Suprapubic skin (tissue), 4 donors: Measurements from ENCODE around the gene ZNF275. TPM values are rescaled to one million over a fixed set of nuclear protein-coding genes. Genes with fewer than 3 reads are reported as not detected.

ENCODE experiments used
- DNase-seq, 2 donors: peaks; one replicate each; pipeline ENCODE4 v3.0.0-alpha.2; 2019; ENCODE audit warnings: low spot score in 2 of 2
- H3K27ac ChIP-seq: fragments of 200-600 bp; sonication (generic); one replicate; pipeline ENCODE4 v1.5.1; 2019
- H3K27me3 ChIP-seq: fragments of 200-600 bp; sonication (generic); one replicate; pipeline ENCODE4 v1.5.1; 2019
- H3K36me3 ChIP-seq: fragments of 200-600 bp; sonication (generic); one replicate; pipeline ENCODE4 v1.5.1; 2019
- H3K4me1 ChIP-seq: fragments of 200-600 bp; sonication (generic); one replicate; pipeline ENCODE4 v1.5.1; 2019
- H3K4me3 ChIP-seq: fragments of 200-600 bp; sonication (generic); one replicate; pipeline ENCODE4 v1.5.1; 2019; ENCODE audit warnings: mild to moderate bottlenecking
- H3K9me3 ChIP-seq: fragments of 200-600 bp; sonication (generic); one replicate; pipeline ENCODE4 v1.5.1; 2019
- EP300 ChIP-seq: sonication (generic); formaldehyde crosslinking; IDR thresholded peaks from one replicate; pipeline ENCODE4 v1.6.1; 2017; ENCODE audit warnings: antibody characterized with exemption
- POLR2A ChIP-seq, 2 donors: fragments of 450-650 bp; IDR thresholded peaks; one replicate each; pipeline ENCODE4 v1.6.1; 2017; ENCODE audit warnings: antibody characterized with exemption in 2 of 2, mild to moderate bottlenecking in 2 of 2, moderate library complexity in 2 of 2
- POLR2AphosphoS5 ChIP-seq, 3 donors: sonication (generic); formaldehyde crosslinking; IDR thresholded peaks; one replicate each; pipeline ENCODE4 v1.6.1; 2017; ENCODE audit warnings: antibody characterized with exemption in 3 of 3
- WGBS: methylation state at CpG from one replicate; pipeline ENCODE4 v1.1.5; 2018; 5-methylcytosine and 5-hydroxymethylcytosine counted together
- total RNA-seq, 4 donors: library from RNA; depleted of rRNA; stranded (reverse); fragments of >200 nt; gene quantifications; one replicate each; pipeline ENCODE4 v1.1.0, GENCODE V29; 2016
- TF ChIP-seq, protein P1 (sequence below), 2 donors: fragments of 200-600 bp in 1 of 2; fragments of 450-650 bp in 1 of 2; sonication (generic) in 1 of 2; IDR thresholded peaks; one replicate each; pipeline ENCODE4 v1.5.1; 2016 to 2019; ENCODE audit warnings: antibody characterized with exemption in 2 of 2, mild to moderate bottlenecking in 1 of 2, moderate library complexity in 1 of 2

ZNF275 gene
- total RNA-seq, 4 donors from 2014 or later: 2.3 to 4.3 (median 3.3) TPM

DNA sequence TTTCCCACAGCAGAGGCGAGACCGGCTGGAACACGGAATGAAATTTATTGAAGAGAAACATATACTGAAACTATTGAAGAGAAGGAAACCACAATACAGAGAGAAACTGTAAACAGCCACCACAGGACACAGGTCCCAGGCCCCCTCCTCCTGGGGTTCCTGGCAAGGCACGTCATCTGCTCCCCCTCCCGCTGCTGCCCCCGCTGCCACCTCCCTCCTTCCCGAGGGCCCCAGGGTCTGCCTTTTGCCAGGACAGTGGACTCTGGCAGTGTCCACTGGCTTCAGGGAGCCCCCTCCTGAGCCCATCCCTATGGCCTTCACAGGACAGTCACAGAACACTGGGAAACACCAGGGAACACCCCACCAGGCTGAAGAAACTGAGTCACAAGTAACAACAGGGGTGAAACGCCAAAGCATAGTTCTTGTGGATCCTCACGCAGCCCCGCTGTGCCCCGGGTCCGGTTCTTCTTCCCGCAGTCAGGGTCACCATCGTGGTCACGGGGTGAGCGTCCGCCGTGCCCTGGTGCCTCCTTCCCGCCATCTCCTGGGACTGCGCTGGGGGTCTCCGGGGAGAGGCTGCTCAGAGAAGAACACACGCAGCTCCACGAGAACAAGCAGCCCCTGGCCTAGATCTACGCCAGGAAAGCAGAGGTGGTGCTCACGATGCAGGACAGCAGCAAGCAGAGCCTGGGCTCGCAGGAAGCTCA is 61.8 kb downstream of the ZNF275 start:
- DNase-seq: peak in 1 of 2 donors; percentile 47
- TF ChIP-seq EP300 (no peak), POLR2A (IDR thresholded peaks at IDR 0.05) (no peak), POLR2AphosphoS5 (IDR thresholded peaks at IDR 0.05) (no peak)
- TF ChIP-seq, protein P1, sequence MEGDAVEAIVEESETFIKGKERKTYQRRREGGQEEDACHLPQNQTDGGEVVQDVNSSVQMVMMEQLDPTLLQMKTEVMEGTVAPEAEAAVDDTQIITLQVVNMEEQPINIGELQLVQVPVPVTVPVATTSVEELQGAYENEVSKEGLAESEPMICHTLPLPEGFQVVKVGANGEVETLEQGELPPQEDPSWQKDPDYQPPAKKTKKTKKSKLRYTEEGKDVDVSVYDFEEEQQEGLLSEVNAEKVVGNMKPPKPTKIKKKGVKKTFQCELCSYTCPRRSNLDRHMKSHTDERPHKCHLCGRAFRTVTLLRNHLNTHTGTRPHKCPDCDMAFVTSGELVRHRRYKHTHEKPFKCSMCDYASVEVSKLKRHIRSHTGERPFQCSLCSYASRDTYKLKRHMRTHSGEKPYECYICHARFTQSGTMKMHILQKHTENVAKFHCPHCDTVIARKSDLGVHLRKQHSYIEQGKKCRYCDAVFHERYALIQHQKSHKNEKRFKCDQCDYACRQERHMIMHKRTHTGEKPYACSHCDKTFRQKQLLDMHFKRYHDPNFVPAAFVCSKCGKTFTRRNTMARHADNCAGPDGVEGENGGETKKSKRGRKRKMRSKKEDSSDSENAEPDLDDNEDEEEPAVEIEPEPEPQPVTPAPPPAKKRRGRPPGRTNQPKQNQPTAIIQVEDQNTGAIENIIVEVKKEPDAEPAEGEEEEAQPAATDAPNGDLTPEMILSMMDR (IDR thresholded peaks at IDR 0.05): no peak
- Histone ChIP-seq H3K4me1 (no peaks in the 10 kb centered on the region), H3K27ac (no peak overlapping the region), H3K36me3 (no peaks in the 10 kb centered on the region), H3K4me3 (no peak overlapping the region), H3K27me3 (no peaks in the 10 kb centered on the region), H3K9me3 (no peaks in the 10 kb centered on the region)
- 88% methylated on average over 17 of the region's 26 CpGs for WGBS

DNA sequence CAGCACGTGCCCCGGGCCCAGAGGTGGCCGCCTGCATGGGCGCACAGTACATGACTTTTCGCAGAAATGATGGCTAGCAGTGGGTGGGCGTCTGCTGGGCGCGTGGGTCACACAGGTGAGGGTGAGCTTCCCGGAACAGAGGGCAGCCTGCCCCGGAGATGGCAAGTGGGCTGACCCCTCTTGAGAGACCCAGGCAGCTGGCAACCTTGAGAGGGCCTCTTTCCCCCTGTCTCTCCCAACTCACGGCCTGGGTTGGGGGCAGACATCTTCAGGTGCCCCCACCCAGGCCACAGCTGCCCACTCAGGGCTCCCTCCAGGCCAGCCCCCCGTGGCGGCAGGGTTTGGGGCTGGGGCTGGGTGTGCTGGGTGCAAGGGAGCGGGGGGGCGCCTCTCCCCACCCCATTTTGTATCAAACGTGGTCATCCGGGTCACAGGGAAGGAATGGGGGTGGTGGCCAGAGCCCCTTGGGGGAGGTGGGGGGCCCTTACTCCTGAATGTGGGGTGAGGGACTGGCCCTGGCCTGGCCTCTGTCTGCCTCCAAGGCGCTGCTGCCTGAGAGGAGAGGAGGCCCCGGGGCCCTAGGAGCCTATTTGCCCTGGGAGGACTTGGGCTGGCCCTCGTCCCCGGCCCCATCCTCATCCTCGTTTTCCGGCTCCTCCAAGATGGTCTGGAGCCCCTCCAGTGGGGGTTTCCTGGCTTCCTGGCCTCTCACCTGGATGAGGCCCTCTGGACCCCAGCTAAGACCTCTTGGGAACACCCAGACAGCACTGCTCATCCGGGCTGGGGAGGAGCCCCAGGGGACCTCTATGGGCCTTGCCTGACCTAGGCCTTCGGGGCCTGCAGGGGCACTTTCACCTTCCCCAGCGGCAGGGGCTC is 62.6 kb downstream of the ZNF275 start:
- H3K27me3 ChIP-seq: no peaks in the 10 kb centered on the region
- no peak for DNase-seq
- TF ChIP-seq EP300 (no peak), POLR2A (IDR thresholded peaks at IDR 0.05) (no peak), POLR2AphosphoS5 (IDR thresholded peaks at IDR 0.05) (no peak)
- TF ChIP-seq, protein P1 (IDR thresholded peaks at IDR 0.05): no peak
- WGBS: 82% methylated on average over 9 of the region's 26 CpGs
- H3K36me3 ChIP-seq: no peaks in the 10 kb centered on the region
- H3K4me3 ChIP-seq: no peak overlapping the region
- H3K27ac ChIP-seq: no peak overlapping the region
- H3K9me3 ChIP-seq: no peaks in the 10 kb centered on the region
- H3K4me1 ChIP-seq: no peaks in the 10 kb centered on the region

DNA sequence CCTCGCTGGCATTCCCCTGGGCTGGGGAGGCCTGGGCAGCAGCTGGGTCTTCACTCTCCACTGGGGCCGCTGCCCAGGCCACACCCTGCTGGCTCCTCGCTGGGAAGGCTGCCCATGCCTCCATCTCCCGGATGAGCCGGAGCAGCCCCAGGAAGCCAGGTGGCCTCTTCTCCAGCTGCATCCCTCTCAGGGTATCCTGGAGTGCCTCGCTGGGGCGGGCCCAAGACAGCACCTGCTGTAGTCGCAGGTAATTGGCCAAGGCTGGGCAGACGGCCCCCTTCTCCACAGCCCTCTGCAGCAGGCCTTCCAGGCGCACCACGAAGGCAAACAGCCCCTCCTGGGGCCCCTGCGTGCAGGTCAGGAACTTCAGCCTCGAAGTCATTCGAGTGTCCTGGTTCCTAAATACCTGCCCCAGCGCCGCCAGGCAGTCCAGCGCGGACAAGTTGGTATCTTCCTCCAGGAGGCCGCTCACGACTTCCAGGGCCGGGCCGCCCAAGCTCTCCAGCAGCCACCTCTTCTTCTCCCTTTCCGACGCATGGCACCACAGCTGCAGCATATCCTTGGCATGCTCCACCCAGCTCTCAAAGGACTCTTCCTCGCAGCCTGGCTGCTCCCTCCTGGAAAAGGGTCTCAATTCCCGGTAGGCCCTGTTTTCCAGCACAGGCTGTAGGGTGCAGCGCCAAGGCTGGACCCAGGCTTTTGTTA is 63.5 kb downstream of the ZNF275 start:
- no peaks in the 10 kb centered on the region for H3K9me3 ChIP-seq
- H3K27me3 ChIP-seq: no peaks in the 10 kb centered on the region
- TF ChIP-seq POLR2AphosphoS5 (IDR thresholded peaks at IDR 0.05): no peak
- TF ChIP-seq POLR2A (IDR thresholded peaks at IDR 0.05): no peak
- no peak for TF ChIP-seq EP300
- TF ChIP-seq, protein P1 (IDR thresholded peaks at IDR 0.05): no peak
- no peaks in the 10 kb centered on the region for H3K36me3 ChIP-seq
- H3K4me3 ChIP-seq: no peak overlapping the region
- no peaks in the 10 kb centered on the region for H3K4me1 ChIP-seq
- no peak overlapping the region for H3K27ac ChIP-seq
- DNase-seq: no peak
- WGBS: 87% methylated on average over 20 of the region's 27 CpGs

DNA sequence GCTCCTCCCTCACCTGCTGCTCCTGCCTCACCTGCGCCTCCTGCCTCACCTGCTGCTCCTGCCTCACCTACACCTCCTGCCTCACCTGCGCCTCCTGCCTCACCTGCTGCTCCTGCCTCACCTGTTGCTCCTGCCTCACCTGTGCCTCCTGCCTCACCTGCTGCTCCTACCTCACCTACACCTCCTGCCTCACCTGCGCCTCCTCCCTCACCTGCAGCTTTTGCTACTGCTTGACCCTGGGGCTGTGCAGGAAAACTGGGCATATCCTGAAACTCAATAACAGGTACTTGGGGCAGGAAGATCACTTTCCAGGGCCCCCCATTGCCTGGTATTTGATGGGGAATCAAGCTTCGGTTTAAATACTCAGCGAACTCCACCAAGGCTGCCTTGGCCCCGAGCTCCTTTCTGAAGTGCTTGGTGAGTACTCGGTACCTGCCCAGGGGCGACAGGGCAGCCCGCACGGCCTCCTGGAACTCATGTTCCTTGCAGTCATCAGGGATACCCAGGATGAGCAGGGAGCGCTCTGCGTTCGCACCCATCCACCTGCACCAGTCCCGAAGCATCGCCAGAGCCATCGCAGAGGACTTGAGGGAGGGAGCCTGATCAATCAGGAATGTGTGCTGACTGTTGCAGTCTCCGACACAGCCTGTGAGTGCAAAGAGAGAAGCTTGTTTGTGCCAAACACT is 64.5 kb downstream of the ZNF275 start:
- 86% methylated on average over 17 of the region's 17 CpGs for WGBS
- H3K27ac ChIP-seq: no peak overlapping the region
- H3K4me1 ChIP-seq: no peaks in the 10 kb centered on the region
- H3K4me3 ChIP-seq: no peak overlapping the region
- no peaks in the 10 kb centered on the region for H3K27me3 ChIP-seq
- no peaks in the 10 kb centered on the region for H3K36me3 ChIP-seq
- no peak for TF ChIP-seq POLR2A (IDR thresholded peaks at IDR 0.05)
- TF ChIP-seq POLR2AphosphoS5 (IDR thresholded peaks at IDR 0.05): no peak
- TF ChIP-seq EP300: no peak
- TF ChIP-seq, protein P1 (IDR thresholded peaks at IDR 0.05): no peak
- H3K9me3 ChIP-seq: no peaks in the 10 kb centered on the region
- no peak for DNase-seq
